ENCODE measurements around the gene KLHL24.

KLHL24 gene

DNA sequence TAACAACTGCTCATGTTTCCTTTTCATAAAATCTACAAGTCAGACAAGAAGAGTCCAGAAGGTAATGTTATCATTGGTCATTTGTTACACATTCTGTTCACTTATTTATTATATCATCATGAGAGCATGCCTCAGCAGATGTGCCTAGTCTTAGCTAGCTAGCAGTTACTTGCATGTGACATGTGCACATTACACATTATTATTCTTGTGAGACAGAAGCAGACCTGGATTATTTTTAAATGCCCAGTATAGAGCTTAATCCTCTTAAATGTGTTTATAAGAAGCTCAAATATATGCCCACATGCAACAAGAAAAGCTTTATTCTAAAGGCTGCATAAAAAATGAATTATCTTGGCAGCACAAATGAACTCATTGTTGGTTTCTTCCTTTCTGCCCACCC is 74.8 kb downstream of the KLHL24 start (continued):
- TF ChIP-seq, protein P1, sequence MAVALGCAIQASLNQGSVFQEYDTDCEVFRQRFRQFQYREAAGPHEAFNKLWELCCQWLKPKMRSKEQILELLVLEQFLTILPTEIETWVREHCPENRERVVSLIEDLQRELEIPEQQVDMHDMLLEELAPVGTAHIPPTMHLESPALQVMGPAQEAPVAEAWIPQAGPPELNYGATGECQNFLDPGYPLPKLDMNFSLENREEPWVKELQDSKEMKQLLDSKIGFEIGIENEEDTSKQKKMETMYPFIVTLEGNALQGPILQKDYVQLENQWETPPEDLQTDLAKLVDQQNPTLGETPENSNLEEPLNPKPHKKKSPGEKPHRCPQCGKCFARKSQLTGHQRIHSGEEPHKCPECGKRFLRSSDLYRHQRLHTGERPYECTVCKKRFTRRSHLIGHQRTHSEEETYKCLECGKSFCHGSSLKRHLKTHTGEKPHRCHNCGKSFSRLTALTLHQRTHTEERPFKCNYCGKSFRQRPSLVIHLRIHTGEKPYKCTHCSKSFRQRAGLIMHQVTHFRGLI (tag by site-specific recombination; IDR thresholded peaks at IDR 0.05) = no peak
- TF ChIP-seq, protein P2, sequence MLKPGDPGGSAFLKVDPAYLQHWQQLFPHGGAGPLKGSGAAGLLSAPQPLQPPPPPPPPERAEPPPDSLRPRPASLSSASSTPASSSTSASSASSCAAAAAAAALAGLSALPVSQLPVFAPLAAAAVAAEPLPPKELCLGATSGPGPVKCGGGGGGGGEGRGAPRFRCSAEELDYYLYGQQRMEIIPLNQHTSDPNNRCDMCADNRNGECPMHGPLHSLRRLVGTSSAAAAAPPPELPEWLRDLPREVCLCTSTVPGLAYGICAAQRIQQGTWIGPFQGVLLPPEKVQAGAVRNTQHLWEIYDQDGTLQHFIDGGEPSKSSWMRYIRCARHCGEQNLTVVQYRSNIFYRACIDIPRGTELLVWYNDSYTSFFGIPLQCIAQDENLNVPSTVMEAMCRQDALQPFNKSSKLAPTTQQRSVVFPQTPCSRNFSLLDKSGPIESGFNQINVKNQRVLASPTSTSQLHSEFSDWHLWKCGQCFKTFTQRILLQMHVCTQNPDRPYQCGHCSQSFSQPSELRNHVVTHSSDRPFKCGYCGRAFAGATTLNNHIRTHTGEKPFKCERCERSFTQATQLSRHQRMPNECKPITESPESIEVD (tag by site-specific recombination; IDR thresholded peaks at IDR 0.05) = no peak
- TF ChIP-seq MZF1 (tag by site-specific recombination; IDR thresholded peaks at IDR 0.05; ENCODE audit: borderline replicate concordance) = no peak
- TF ChIP-seq ZNF530 (tag by site-specific recombination; IDR thresholded peaks at IDR 0.05; ENCODE audit: low read depth) = no peak
- no peak for TF ChIP-seq YY2 (tag by site-specific recombination; IDR thresholded peaks at IDR 0.05)
- TF ChIP-seq ZNF664 (tag by site-specific recombination; IDR thresholded peaks at IDR 0.05) = no peak

- CTCF ChIA-PET = interaction anchor here (0.7 to 1.0 kb wide), 2 partner anchors 14 to 56 kb away, joined by 5 to 11 read pairs; no protein-coding TSS in a partner anchor
- Histone ChIP-seq H3K36me3 (ENCODE audit: control insufficient read depth in 2 of 2, insufficient read depth in 1 of 2, low read length in 2 of 2) (peaks cover 0 to 13% of the 10 kb centered on the region in 2 experiments; a peak in 2 of 3 replicates), H3K4me3 (ENCODE audit: low read depth, low read length) (no peak overlapping the region), H3K27ac (ENCODE audit: extremely low read depth, low read depth, low read length) (no peak overlapping the region), H3K9me3 (ENCODE audit: control insufficient read depth, insufficient read depth, low read depth, low read length) (no peaks in the 10 kb centered on the region), H3K4me1 (ENCODE audit: control insufficient read depth, insufficient read depth, low read length) (no peaks in the 10 kb centered on the region)
- POLR2A ChIA-PET = no interaction called here
- no peak for TF ChIP-seq TSHZ1 (tag by site-specific recombination; IDR thresholded peaks at IDR 0.05; ENCODE audit: borderline replicate concordance)
- TF ChIP-seq, protein P3, sequence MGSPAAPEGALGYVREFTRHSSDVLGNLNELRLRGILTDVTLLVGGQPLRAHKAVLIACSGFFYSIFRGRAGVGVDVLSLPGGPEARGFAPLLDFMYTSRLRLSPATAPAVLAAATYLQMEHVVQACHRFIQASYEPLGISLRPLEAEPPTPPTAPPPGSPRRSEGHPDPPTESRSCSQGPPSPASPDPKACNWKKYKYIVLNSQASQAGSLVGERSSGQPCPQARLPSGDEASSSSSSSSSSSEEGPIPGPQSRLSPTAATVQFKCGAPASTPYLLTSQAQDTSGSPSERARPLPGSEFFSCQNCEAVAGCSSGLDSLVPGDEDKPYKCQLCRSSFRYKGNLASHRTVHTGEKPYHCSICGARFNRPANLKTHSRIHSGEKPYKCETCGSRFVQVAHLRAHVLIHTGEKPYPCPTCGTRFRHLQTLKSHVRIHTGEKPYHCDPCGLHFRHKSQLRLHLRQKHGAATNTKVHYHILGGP (tag by site-specific recombination; IDR thresholded peaks at IDR 0.05) = no peak
- no peak for TF ChIP-seq ZNF843 (tag by site-specific recombination; IDR thresholded peaks at IDR 0.05)
- no peak for TF ChIP-seq ZNF658 (tag by site-specific recombination; IDR thresholded peaks at IDR 0.05)
These were observed 76.1 kb downstream of the KLHL24 start for GRCh38 chr3:183711516-183711915.

GRCh38 chr3:183714622-183715021 is 79.2 kb downstream of the KLHL24 start:
- Histone ChIP-seq H3K4me3 (ENCODE audit: low read depth, low read length) (no peak overlapping the region), H3K4me1 (ENCODE audit: control insufficient read depth, insufficient read depth, low read length) (no peaks in the 10 kb centered on the region), H3K9me3 (ENCODE audit: control insufficient read depth, insufficient read depth, low read depth, low read length) (no peaks in the 10 kb centered on the region), H3K36me3 (ENCODE audit: control insufficient read depth in 2 of 2, insufficient read depth in 1 of 2, low read length in 2 of 2) (peaks cover 14 to 41% of the 10 kb centered on the region in 2 experiments; a peak in 2 of 3 replicates), H3K27ac (ENCODE audit: extremely low read depth, low read depth, low read length) (no peak overlapping the region)
- ChIA-PET CTCF (no interaction called here), POLR2A (no interaction called here)
- no peak for TF ChIP-seq PATZ1 (tag by site-specific recombination; IDR thresholded peaks at IDR 0.05)
- no peak for TF ChIP-seq ZNF335 (tag by site-specific recombination; conservative IDR thresholded peaks at IDR 0.05)
- TF ChIP-seq SP3 (tag by site-specific recombination; IDR thresholded peaks at IDR 0.05) = no peak
- TF ChIP-seq ZNF792 (tag by site-specific recombination; IDR thresholded peaks at IDR 0.05) = no peak
- no peak for TF ChIP-seq KLF17 (tag by site-specific recombination; IDR thresholded peaks at IDR 0.05)
- TF ChIP-seq, protein P4, sequence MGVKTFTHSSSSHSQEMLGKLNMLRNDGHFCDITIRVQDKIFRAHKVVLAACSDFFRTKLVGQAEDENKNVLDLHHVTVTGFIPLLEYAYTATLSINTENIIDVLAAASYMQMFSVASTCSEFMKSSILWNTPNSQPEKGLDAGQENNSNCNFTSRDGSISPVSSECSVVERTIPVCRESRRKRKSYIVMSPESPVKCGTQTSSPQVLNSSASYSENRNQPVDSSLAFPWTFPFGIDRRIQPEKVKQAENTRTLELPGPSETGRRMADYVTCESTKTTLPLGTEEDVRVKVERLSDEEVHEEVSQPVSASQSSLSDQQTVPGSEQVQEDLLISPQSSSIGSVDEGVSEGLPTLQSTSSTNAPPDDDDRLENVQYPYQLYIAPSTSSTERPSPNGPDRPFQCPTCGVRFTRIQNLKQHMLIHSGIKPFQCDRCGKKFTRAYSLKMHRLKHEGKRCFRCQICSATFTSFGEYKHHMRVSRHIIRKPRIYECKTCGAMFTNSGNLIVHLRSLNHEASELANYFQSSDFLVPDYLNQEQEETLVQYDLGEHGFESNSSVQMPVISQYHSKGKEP (tag by site-specific recombination; IDR thresholded peaks at IDR 0.05) = no peak
- TF ChIP-seq ZNF701 (tag by site-specific recombination; IDR thresholded peaks at IDR 0.05) = no peak
- no peak for TF ChIP-seq ZNF19 (tag by site-specific recombination; IDR thresholded peaks at IDR 0.05; ENCODE audit: low read depth)
- no peak for TF ChIP-seq ZFP3 (tag by site-specific recombination; IDR thresholded peaks at IDR 0.05; ENCODE audit: low read depth)

Data from HEK293 (cell line).